GM12873 (cell line): Measurements from ENCODE around the gene CTDNEP1.

Source experiments
- TF ChIP-seq, protein P1 (sequence below): IDR thresholded peaks from 2 replicates; pipeline ENCODE4 v1.5.1; 2012; ENCODE audit warnings: low read depth, mild to moderate bottlenecking, moderate library complexity, low read length, control low read depth; ENCODE audit not compliant: insufficient read depth; ENCODE audit errors: missing control alignments

Gene CTDNEP1

GRCh38 chr17:7237266-7237760 is 14.2 kb downstream of the CTDNEP1 start:
- TF ChIP-seq, protein P1, sequence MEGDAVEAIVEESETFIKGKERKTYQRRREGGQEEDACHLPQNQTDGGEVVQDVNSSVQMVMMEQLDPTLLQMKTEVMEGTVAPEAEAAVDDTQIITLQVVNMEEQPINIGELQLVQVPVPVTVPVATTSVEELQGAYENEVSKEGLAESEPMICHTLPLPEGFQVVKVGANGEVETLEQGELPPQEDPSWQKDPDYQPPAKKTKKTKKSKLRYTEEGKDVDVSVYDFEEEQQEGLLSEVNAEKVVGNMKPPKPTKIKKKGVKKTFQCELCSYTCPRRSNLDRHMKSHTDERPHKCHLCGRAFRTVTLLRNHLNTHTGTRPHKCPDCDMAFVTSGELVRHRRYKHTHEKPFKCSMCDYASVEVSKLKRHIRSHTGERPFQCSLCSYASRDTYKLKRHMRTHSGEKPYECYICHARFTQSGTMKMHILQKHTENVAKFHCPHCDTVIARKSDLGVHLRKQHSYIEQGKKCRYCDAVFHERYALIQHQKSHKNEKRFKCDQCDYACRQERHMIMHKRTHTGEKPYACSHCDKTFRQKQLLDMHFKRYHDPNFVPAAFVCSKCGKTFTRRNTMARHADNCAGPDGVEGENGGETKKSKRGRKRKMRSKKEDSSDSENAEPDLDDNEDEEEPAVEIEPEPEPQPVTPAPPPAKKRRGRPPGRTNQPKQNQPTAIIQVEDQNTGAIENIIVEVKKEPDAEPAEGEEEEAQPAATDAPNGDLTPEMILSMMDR: no peak

- TF ChIP-seq, protein P1: no peak
These were observed 14.7 kb downstream of the CTDNEP1 start for GRCh38 chr17:7236808-7237207.

DNA sequence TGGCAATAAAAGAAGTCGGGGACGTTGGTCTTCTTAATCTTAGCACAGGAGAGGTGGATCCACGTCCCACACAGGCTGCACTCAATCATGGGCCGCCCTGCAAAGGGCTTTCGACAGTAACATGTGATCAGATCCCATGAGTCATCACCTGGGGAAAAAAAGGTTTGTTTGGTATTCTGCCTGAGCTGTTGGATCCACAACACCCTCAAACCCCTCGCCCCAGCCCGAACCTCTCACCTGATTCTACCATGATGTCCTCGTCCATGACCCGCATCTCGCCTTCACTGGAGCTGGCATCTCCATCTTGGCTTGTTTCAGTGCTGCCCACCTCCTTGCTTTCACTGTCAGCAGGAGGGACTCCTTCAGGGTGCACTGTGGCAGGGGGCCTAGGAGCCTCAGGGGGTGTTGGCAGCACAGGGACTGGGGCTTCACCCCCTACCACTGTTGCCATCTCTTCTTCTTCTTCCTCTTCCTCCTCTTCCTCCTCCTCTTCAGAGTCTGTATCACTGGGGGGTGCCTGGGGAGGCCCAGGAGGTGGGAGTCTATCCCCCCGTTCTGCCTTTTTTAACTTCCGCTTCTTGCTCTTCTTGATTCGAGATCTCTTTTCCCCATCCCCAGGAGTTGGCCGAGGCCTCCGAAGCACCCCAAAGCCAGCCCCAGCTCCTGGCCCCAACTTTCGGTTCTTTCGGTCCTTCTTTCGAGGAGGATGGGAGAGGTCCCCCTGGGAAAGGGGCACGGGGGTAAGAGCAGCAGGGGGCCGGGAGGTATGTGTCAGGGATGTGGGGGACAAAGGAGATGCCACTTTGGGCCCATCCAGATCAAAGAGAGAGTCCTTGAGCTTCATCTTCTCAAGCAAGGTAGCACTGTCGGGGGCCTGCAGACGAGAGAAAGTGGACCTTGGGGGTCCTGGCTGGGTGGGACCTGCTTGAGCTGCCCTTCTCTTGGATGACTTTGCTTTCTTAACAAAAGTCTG is 15.6 kb downstream of the CTDNEP1 start:
- TF ChIP-seq, protein P1: no peak

- TF ChIP-seq, protein P1: no peak
These were observed 17.2 kb downstream of the CTDNEP1 start, which contains the start of gene DVL2 for GRCh38 chr17:7234083-7234951. Gene DVL2, minus strand, starts transcription at chr17:7234517. Its CDS starts 255 bp downstream, at chr17:7234262.

- TF ChIP-seq, protein P1: no peak
These were observed 17.8 kb downstream of the CTDNEP1 start for GRCh38 chr17:7233701-7234082.

GRCh38 chr17:7232114-7232513 is 19.4 kb downstream of the CTDNEP1 start:
- TF ChIP-seq, protein P1: no peak
